ENCODE results near the gene MEGF8. TPM values are rescaled to one million over a fixed set of nuclear protein-coding genes. Genes with fewer than 3 reads are reported as not detected.

Gene MEGF8
- total and polyA plus RNA-seq, 9 of the 15 experiments (the other 6 are each of a cell fraction or from before 2014, with no cell fraction given) = 0.28 to 13.1 (median 3.0) TPM

GRCh38 chr19:42396381-42397262 is 71.2 kb downstream of the MEGF8 start (continued):
- TF ChIP-seq ZMIZ1 (IDR thresholded peaks at IDR 0.05; ENCODE audit: low read depth in 2 of 2, low read length in 2 of 2) (no peak), ZNF740 (CRISPR knock-in tag; IDR thresholded peaks at IDR 0.05) (no peak), ZNF740 (tag; IDR thresholded peaks at IDR 0.05) (no peak), NR1H2 (CRISPR knock-in tag; IDR thresholded peaks at IDR 0.05) (no peak; the same call in 1 of the 2 replicates), KAT7 (CRISPR knock-in tag; IDR thresholded peaks at IDR 0.05; ENCODE audit: borderline replicate concordance) (no peak), ZKSCAN8 (CRISPR knock-in tag; IDR thresholded peaks at IDR 0.05) (no peak), ZNF277 (CRISPR knock-in tag; IDR thresholded peaks at IDR 0.05; ENCODE audit: borderline replicate concordance) (no peak), FOXO4 (CRISPR knock-in tag; IDR thresholded peaks at IDR 0.05) (peak; percentile 63; the same call in 1 of the 2 replicates), NFIC (IDR thresholded peaks at IDR 0.05) (peak; percentile 52; the same call in 1 of the 2 replicates), ASH1L (IDR thresholded peaks at IDR 0.05; ENCODE audit: borderline replicate concordance, low read depth, partially characterized antibody) (peak; percentile 95), PRDM10 (IDR thresholded peaks at IDR 0.05; ENCODE audit: partially characterized antibody) (no peak), COPS2 (conservative IDR thresholded peaks at IDR 0.05) (no peak), MEF2D (tag; conservative IDR thresholded peaks at IDR 0.05; ENCODE audit: low read depth) (0 out of 2 replicates have a peak, but pooled peaks have one; percentile 16), IRF2 (CRISPR knock-in tag; IDR thresholded peaks at IDR 0.05) (no peak)

Data from K562 (cell line).